Neural crest cell (in vitro differentiated cells): ENCODE data around the gene MEGF11. TPM values are rescaled to one million over a fixed set of nuclear protein-coding genes. Genes with fewer than 3 reads are reported as not detected.

Experiments used
- DNase-seq: peaks from one replicate; pipeline ENCODE4 v3.0.0; 2021; ENCODE audit warnings: low read depth, mixed read lengths, low spot score
- H3K27ac Mint-ChIP-seq: one replicate; pipeline ENCODE4 v1.8.0; 2021; ENCODE audit warnings: mild to moderate bottlenecking, mixed read lengths; ENCODE audit not compliant: unreplicated experiment
- H3K27me3 Mint-ChIP-seq: 2 replicates; pipeline ENCODE4 v1.8.0; 2021; ENCODE audit warnings: low read depth, mild to moderate bottlenecking, mixed read lengths
- H3K36me3 Mint-ChIP-seq: 2 replicates; pipeline ENCODE4 v1.8.0; 2021; ENCODE audit warnings: low read depth, mild to moderate bottlenecking, mixed read lengths
- H3K4me1 Mint-ChIP-seq: 2 replicates; pipeline ENCODE4 v1.8.0; 2021; ENCODE audit warnings: mixed read lengths
- H3K4me3 Mint-ChIP-seq: one replicate; pipeline ENCODE4 v1.8.0; 2021; ENCODE audit warnings: mild to moderate bottlenecking, mixed read lengths
- H3K9me3 Mint-ChIP-seq: 2 replicates; pipeline ENCODE4 v1.8.0; 2021; ENCODE audit warnings: mixed read lengths
- total RNA-seq: library from RNA; stranded (reverse); gene quantifications from 2 replicates; pipeline ENCODE4 v1.2.1, GENCODE V29; 2021
- TF ChIP-seq, protein P1 (sequence below): fragments of 200-600 bp; sonication (generic); conservative IDR thresholded peaks from 2 replicates; pipeline ENCODE4 v1.5.0; 2021; ENCODE audit warnings: antibody characterized with exemption, mild to moderate bottlenecking

MEGF11 gene
- total RNA-seq, 1 donor from 2014 or later, result 0.49 TPM

DNA sequence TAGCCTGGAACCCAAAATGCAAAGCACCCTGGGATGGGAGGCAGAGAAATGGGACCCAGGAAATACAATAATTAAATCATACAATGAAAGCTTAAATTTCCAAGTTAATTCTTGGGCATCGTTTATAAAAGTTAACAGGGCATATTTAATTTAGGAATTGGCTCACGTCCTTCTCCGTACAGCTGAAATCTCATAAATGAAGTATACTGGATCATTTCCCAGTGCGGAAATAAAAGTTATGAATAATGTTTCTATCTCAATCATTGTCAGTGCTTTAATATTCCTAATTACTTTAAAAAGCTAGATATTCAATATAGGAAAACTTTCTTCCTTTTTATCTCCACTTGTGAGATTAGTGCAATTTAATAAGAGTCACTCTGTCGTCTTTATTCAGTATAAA lies 164.0 kb downstream of the MEGF11 start:
- TF ChIP-seq, protein P1, sequence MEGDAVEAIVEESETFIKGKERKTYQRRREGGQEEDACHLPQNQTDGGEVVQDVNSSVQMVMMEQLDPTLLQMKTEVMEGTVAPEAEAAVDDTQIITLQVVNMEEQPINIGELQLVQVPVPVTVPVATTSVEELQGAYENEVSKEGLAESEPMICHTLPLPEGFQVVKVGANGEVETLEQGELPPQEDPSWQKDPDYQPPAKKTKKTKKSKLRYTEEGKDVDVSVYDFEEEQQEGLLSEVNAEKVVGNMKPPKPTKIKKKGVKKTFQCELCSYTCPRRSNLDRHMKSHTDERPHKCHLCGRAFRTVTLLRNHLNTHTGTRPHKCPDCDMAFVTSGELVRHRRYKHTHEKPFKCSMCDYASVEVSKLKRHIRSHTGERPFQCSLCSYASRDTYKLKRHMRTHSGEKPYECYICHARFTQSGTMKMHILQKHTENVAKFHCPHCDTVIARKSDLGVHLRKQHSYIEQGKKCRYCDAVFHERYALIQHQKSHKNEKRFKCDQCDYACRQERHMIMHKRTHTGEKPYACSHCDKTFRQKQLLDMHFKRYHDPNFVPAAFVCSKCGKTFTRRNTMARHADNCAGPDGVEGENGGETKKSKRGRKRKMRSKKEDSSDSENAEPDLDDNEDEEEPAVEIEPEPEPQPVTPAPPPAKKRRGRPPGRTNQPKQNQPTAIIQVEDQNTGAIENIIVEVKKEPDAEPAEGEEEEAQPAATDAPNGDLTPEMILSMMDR, result no peak
- H3K9me3 Mint-ChIP-seq, result no peaks in the 10 kb centered on the region
- DNase-seq, result no peak
- no peak overlapping the region for H3K27ac Mint-ChIP-seq
- H3K27me3 Mint-ChIP-seq, result peaks cover 10% of the 10 kb centered on the region
- H3K36me3 Mint-ChIP-seq, result no peaks in the 10 kb centered on the region
- no peak overlapping the region for H3K4me3 Mint-ChIP-seq
- H3K4me1 Mint-ChIP-seq, result peaks cover 7% of the 10 kb centered on the region

GRCh38 chr15:66089049-66089448 lies 164.5 kb downstream of the MEGF11 start:
- H3K27ac Mint-ChIP-seq, result no peak overlapping the region

GRCh38 chr15:66085128-66085527 lies 168.4 kb downstream of the MEGF11 start:
- H3K36me3 Mint-ChIP-seq, result no peaks in the 10 kb centered on the region
- peak; percentile 37 for DNase-seq
- no peaks in the 10 kb centered on the region for H3K9me3 Mint-ChIP-seq
- no peak overlapping the region for H3K4me3 Mint-ChIP-seq
- TF ChIP-seq, protein P1, result peak; percentile 45
- peaks cover 7% of the 10 kb centered on the region for H3K27me3 Mint-ChIP-seq
- peaks cover 4% of the 10 kb centered on the region for H3K4me1 Mint-ChIP-seq
- H3K27ac Mint-ChIP-seq, result no peak overlapping the region

More at GRCh38 chr15:66089049-66089448, 164.5 kb downstream of the MEGF11 start:
- Mint-ChIP-seq H3K27me3 (peaks cover 9% of the 10 kb centered on the region), H3K9me3 (no peaks in the 10 kb centered on the region), H3K4me1 (peaks cover 7% of the 10 kb centered on the region), H3K4me3 (no peak overlapping the region), H3K36me3 (no peaks in the 10 kb centered on the region)
- TF ChIP-seq, protein P1, result no peak
- no peak for DNase-seq

DNA sequence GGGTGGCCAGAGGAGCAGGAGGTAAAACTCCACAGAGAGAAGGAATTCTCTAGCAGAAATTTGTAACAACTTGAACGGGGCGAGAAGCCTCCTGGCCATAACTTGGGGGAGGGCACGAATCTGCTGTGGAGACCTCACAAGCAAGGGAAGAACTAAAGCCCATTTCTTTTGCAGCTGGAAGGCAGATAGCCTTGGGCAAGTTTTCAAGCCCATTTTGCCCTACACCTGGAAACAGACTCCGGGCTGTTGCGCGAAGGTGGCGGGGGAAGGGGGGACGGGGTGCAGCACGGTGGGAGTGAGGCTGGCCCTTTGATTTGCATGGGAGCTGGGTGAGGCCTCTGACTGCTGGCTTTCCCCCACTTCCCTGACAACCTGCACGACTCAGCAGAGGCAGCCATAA lies 168.8 kb downstream of the MEGF11 start:
- DNase-seq, result no peak
- no peaks in the 10 kb centered on the region for H3K36me3 Mint-ChIP-seq
- peaks cover 7% of the 10 kb centered on the region for H3K27me3 Mint-ChIP-seq
- peaks cover 4% of the 10 kb centered on the region for H3K4me1 Mint-ChIP-seq
- no peak overlapping the region for H3K27ac Mint-ChIP-seq
- TF ChIP-seq, protein P1, result no peak
- no peaks in the 10 kb centered on the region for H3K9me3 Mint-ChIP-seq
- no peak overlapping the region for H3K4me3 Mint-ChIP-seq

- no peak overlapping the region for H3K4me3 Mint-ChIP-seq
- H3K36me3 Mint-ChIP-seq, result no peaks in the 10 kb centered on the region
Measured at GRCh38 chr15:66080717-66081398, 172.7 kb downstream of the MEGF11 start.

More at GRCh38 chr15:66080717-66081398, 172.7 kb downstream of the MEGF11 start:
- TF ChIP-seq, protein P1, result peak; percentile 40
- Mint-ChIP-seq H3K9me3 (no peaks in the 10 kb centered on the region), H3K27ac (no peak overlapping the region), H3K27me3 (no peaks in the 10 kb centered on the region), H3K4me1 (peaks cover 4% of the 10 kb centered on the region)
- DNase-seq, result no peak
